ENCODE measurements around the gene ATXN2.

DNA sequence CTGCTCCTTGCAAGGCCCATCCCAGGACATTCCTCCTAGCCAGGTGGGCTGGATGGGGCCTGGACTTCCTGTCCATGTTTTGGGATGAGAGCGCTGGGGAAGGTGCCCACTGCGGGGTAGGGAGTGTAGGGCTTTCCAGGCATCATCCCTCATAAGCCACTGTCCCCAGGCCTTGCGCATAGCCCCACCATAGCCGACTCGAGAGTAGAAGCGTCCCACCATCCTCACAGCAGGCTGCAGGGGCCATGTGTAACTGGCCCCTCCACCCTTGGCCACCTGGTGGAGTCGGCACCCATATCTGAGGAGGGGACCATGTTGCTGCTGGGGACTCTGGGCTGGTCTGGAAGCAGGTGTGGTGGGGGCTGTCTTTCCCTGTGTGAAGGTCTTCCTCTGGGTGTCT is 162.8 kb downstream of the ATXN2 start:
- TF ChIP-seq POLR2A (IDR thresholded peaks at IDR 0.05) = no peak
- TF ChIP-seq, protein P1, sequence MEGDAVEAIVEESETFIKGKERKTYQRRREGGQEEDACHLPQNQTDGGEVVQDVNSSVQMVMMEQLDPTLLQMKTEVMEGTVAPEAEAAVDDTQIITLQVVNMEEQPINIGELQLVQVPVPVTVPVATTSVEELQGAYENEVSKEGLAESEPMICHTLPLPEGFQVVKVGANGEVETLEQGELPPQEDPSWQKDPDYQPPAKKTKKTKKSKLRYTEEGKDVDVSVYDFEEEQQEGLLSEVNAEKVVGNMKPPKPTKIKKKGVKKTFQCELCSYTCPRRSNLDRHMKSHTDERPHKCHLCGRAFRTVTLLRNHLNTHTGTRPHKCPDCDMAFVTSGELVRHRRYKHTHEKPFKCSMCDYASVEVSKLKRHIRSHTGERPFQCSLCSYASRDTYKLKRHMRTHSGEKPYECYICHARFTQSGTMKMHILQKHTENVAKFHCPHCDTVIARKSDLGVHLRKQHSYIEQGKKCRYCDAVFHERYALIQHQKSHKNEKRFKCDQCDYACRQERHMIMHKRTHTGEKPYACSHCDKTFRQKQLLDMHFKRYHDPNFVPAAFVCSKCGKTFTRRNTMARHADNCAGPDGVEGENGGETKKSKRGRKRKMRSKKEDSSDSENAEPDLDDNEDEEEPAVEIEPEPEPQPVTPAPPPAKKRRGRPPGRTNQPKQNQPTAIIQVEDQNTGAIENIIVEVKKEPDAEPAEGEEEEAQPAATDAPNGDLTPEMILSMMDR (IDR thresholded peaks at IDR 0.05) = no peak
